RWPE2 (cell line): Measurements from ENCODE around the gene IGFBP1.

Source experiments
- ATAC-seq: fragments of 200-7000 bp; cut with Tn5 transposase; 3 replicates; pipeline ENCODE4 v1.9.1; 2021; ENCODE audit warnings: low read depth
- DNase-seq: peaks from one replicate; pipeline ENCODE4 v3.0.0-alpha.2; 2020; ENCODE audit warnings: low spot score
- H3K27ac ChIP-seq: fragments of 450-650 bp; 2 replicates; pipeline ENCODE4 v1.5.1; 2017; ENCODE audit warnings: mild to moderate bottlenecking; ENCODE audit not compliant: poor library complexity, severe bottlenecking
- H3K27me3 ChIP-seq: fragments of 250-450 bp; sonication (Bioruptor Pico); 2 replicates; pipeline ENCODE4 v1.5.1; 2021; ENCODE audit warnings: mild to moderate bottlenecking, moderate library complexity; ENCODE audit not compliant: insufficient read depth, poor library complexity, severe bottlenecking
- H3K36me3 ChIP-seq: fragments of 250-450 bp; sonication (Bioruptor Pico); 2 replicates; pipeline ENCODE4 v1.5.1; 2020; ENCODE audit warnings: low read depth, mild to moderate bottlenecking, moderate library complexity
- H3K4me1 ChIP-seq: fragments of 250-450 bp; sonication (Bioruptor Pico); 2 replicates; pipeline ENCODE4 v1.5.1; 2021; ENCODE audit warnings: mild to moderate bottlenecking, moderate library complexity; ENCODE audit not compliant: insufficient read depth, poor library complexity, severe bottlenecking
- H3K4me3 ChIP-seq: fragments of 250-450 bp; sonication (Bioruptor Pico); 2 replicates; pipeline ENCODE4 v1.5.1; 2021; ENCODE audit warnings: mild to moderate bottlenecking, moderate library complexity; ENCODE audit not compliant: severe bottlenecking
- H3K9me3 ChIP-seq: fragments of 250-450 bp; sonication (Bioruptor Pico); 2 replicates; pipeline ENCODE4 v1.5.1; 2021; ENCODE audit warnings: mild to moderate bottlenecking, moderate library complexity; ENCODE audit not compliant: severe bottlenecking
- TF ChIP-seq, protein P1 (sequence below): fragments of 450-650 bp; IDR thresholded peaks from one replicate; pipeline ENCODE4 v1.5.1; 2017; ENCODE audit warnings: mild to moderate bottlenecking, moderate library complexity; ENCODE audit not compliant: poor library complexity, severe bottlenecking

Gene IGFBP1

GRCh38 chr7:45863715-45864114 lies 24.6 kb upstream of the IGFBP1 start:
- H3K4me3 ChIP-seq: no peak overlapping the region
- H3K9me3 ChIP-seq: no peaks in the 10 kb centered on the region
- H3K27ac ChIP-seq: no peak overlapping the region
- H3K36me3 ChIP-seq: no peaks in the 10 kb centered on the region
- H3K4me1 ChIP-seq: no peaks in the 10 kb centered on the region
- TF ChIP-seq, protein P1, sequence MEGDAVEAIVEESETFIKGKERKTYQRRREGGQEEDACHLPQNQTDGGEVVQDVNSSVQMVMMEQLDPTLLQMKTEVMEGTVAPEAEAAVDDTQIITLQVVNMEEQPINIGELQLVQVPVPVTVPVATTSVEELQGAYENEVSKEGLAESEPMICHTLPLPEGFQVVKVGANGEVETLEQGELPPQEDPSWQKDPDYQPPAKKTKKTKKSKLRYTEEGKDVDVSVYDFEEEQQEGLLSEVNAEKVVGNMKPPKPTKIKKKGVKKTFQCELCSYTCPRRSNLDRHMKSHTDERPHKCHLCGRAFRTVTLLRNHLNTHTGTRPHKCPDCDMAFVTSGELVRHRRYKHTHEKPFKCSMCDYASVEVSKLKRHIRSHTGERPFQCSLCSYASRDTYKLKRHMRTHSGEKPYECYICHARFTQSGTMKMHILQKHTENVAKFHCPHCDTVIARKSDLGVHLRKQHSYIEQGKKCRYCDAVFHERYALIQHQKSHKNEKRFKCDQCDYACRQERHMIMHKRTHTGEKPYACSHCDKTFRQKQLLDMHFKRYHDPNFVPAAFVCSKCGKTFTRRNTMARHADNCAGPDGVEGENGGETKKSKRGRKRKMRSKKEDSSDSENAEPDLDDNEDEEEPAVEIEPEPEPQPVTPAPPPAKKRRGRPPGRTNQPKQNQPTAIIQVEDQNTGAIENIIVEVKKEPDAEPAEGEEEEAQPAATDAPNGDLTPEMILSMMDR: no peak
- DNase-seq: no peak
- no peak for ATAC-seq
- H3K27me3 ChIP-seq: no peaks in the 10 kb centered on the region

- Histone ChIP-seq H3K4me1 (no peaks in the 10 kb centered on the region), H3K36me3 (no peaks in the 10 kb centered on the region), H3K9me3 (no peaks in the 10 kb centered on the region), H3K4me3 (no peak overlapping the region), H3K27ac (no peak overlapping the region), H3K27me3 (no peaks in the 10 kb centered on the region)
- DNase-seq (no peak), ATAC-seq (no peak)
- TF ChIP-seq, protein P1: no peak
Measured at GRCh38 chr7:45865594-45866410, 22.5 kb upstream of the IGFBP1 start.

GRCh38 chr7:45867471-45867870 lies 20.8 kb upstream of the IGFBP1 start:
- no peak overlapping the region for H3K4me3 ChIP-seq
- TF ChIP-seq, protein P1: no peak
- DNase-seq (no peak), ATAC-seq (no peak)
- H3K36me3 ChIP-seq: no peaks in the 10 kb centered on the region
- no peaks in the 10 kb centered on the region for H3K27me3 ChIP-seq
- no peaks in the 10 kb centered on the region for H3K4me1 ChIP-seq
- no peaks in the 10 kb centered on the region for H3K9me3 ChIP-seq
- no peak overlapping the region for H3K27ac ChIP-seq

- no peak for ATAC-seq
- Histone ChIP-seq H3K9me3 (no peaks in the 10 kb centered on the region), H3K27ac (no peak overlapping the region), H3K4me1 (no peaks in the 10 kb centered on the region), H3K27me3 (no peaks in the 10 kb centered on the region), H3K36me3 (no peaks in the 10 kb centered on the region), H3K4me3 (no peak overlapping the region)
- TF ChIP-seq, protein P1: no peak
- DNase-seq: no peak
Measured at GRCh38 chr7:45869426-45869825, 18.9 kb upstream of the IGFBP1 start.
